Esophagus squamous epithelium (tissue), 4 donors: ENCODE data around the gene MORN1.

Experiments used
- POLR2A ChIP-seq, 4 donors: fragments of 450-650 bp; IDR thresholded peaks; one replicate each; pipeline ENCODE4 v1.6.1; 2017; ENCODE audit warnings: antibody characterized with exemption in 4 of 4, mild to moderate bottlenecking in 4 of 4, moderate library complexity in 3 of 4
- TF ChIP-seq, protein P1 (sequence below), 6 experiments: fragments of 450-650 bp in 4 of 6; fragments of 200-600 bp in 2 of 6; sonication (generic) in 2 of 6; IDR thresholded peaks; one replicate each; pipeline ENCODE4 v1.5.1; 2016 to 2019; ENCODE audit warnings: antibody characterized with exemption in 6 of 6, mild to moderate bottlenecking in 4 of 6, moderate library complexity in 4 of 6

DNA sequence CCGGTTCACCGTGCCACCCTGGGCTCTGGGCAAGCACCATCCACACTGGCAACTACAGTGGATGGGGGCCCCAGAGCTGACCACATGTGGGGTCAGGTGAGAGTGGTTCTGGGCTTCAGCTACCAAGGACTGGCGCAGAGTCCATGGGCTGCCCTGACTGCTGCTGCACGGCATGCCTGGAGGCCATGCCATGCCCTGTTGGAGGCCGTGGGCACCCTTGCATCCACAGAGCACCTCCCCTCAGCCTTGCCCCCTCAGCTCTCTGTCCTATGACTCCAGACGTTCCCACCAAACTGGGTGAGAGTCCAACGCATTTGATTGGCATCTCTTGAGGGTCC, 15.5 kb downstream of the MORN1 start:
- TF ChIP-seq, protein P1, sequence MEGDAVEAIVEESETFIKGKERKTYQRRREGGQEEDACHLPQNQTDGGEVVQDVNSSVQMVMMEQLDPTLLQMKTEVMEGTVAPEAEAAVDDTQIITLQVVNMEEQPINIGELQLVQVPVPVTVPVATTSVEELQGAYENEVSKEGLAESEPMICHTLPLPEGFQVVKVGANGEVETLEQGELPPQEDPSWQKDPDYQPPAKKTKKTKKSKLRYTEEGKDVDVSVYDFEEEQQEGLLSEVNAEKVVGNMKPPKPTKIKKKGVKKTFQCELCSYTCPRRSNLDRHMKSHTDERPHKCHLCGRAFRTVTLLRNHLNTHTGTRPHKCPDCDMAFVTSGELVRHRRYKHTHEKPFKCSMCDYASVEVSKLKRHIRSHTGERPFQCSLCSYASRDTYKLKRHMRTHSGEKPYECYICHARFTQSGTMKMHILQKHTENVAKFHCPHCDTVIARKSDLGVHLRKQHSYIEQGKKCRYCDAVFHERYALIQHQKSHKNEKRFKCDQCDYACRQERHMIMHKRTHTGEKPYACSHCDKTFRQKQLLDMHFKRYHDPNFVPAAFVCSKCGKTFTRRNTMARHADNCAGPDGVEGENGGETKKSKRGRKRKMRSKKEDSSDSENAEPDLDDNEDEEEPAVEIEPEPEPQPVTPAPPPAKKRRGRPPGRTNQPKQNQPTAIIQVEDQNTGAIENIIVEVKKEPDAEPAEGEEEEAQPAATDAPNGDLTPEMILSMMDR (IDR thresholded peaks at IDR 0.05): no peak
- no peak for TF ChIP-seq POLR2A (IDR thresholded peaks at IDR 0.05)
